GM08714 (cell line): ENCODE measurements around the gene PTH1R.

Source experiments
- H3K4me3 ChIP-seq: fragments of 200-500 bp; sonication (Bioruptor generic); 2 replicates; pipeline ENCODE4 v1.5.1; 2014; ENCODE audit warnings: mild to moderate bottlenecking, low read length, inconsistent platforms
- ZNF274 ChIP-seq: IDR thresholded peaks from 2 replicates; pipeline ENCODE4 v1.6.1; 2012; ENCODE audit warnings: mild to moderate bottlenecking, low read depth, low read length

Gene PTH1R

GRCh38 chr3:46891132-46891531 is 13.6 kb downstream of the PTH1R start:
- no peak overlapping the region for H3K4me3 ChIP-seq
- no peak for TF ChIP-seq ZNF274

GRCh38 chr3:46892285-46893145 is 15.0 kb downstream of the PTH1R start:
- no peak for TF ChIP-seq ZNF274
- H3K4me3 ChIP-seq = no peak overlapping the region

GRCh38 chr3:46893146-46893748 is 15.7 kb downstream of the PTH1R start:
- no peak overlapping the region for H3K4me3 ChIP-seq
- TF ChIP-seq ZNF274 = no peak

- no peak for TF ChIP-seq ZNF274
- H3K4me3 ChIP-seq = no peak overlapping the region
Observed at GRCh38 chr3:46893763-46894162, 16.2 kb downstream of the PTH1R start.

- H3K4me3 ChIP-seq = no peak overlapping the region
- no peak for TF ChIP-seq ZNF274
Observed at GRCh38 chr3:46894256-46894655, 16.7 kb downstream of the PTH1R start.

- H3K4me3 ChIP-seq = no peak overlapping the region
- TF ChIP-seq ZNF274 = no peak
Observed at GRCh38 chr3:46895204-46895660, 17.7 kb downstream of the PTH1R start.

DNA sequence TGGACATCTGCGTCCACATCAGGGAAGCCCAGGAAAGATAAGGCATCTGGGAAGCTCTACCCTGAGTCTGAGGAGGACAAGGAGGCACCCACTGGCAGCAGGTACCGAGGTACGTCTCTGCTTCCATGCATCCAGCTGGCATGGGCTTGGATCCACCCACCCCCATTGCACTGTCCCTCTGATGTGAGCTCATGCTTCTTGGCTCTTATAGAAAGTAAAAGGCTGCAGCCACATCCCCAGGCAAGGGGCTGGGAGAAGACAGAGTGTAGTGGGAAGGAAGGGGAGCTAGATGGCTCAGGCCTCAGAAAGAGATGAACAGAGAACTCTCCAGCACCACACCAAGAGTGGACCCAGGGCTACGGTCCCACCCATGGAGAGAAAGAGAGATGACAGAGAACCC is 18.2 kb downstream of the PTH1R start:
- H3K4me3 ChIP-seq = no peak overlapping the region
- TF ChIP-seq ZNF274 = no peak

DNA sequence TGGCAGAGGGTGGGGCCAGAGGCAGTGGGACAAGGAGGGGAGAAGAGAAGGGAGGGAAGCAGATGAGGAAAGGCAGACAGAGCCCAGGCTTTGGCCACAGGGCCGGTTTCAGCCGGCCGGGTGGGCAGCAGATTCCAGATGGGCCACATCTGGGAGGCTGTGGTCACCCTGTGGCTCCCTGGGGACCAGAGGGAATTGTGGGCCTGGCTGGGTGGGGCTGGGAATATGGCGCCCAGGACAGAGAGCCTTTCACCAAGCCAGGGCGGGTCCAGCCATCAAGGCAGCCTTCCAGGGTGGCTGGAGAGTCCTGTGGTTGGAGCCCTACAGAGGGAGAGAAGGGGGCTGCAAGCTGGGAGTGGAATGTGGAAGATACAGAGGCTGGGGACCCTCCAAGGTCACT is 18.9 kb downstream of the PTH1R start:
- no peak overlapping the region for H3K4me3 ChIP-seq
- TF ChIP-seq ZNF274 = no peak

GRCh38 chr3:46897031-46897430 is 19.5 kb downstream of the PTH1R start:
- TF ChIP-seq ZNF274 = no peak
- H3K4me3 ChIP-seq = no peak overlapping the region

- no peak overlapping the region for H3K4me3 ChIP-seq
- no peak for TF ChIP-seq ZNF274
Observed at GRCh38 chr3:46897829-46898320, 20.4 kb downstream of the PTH1R start.

DNA sequence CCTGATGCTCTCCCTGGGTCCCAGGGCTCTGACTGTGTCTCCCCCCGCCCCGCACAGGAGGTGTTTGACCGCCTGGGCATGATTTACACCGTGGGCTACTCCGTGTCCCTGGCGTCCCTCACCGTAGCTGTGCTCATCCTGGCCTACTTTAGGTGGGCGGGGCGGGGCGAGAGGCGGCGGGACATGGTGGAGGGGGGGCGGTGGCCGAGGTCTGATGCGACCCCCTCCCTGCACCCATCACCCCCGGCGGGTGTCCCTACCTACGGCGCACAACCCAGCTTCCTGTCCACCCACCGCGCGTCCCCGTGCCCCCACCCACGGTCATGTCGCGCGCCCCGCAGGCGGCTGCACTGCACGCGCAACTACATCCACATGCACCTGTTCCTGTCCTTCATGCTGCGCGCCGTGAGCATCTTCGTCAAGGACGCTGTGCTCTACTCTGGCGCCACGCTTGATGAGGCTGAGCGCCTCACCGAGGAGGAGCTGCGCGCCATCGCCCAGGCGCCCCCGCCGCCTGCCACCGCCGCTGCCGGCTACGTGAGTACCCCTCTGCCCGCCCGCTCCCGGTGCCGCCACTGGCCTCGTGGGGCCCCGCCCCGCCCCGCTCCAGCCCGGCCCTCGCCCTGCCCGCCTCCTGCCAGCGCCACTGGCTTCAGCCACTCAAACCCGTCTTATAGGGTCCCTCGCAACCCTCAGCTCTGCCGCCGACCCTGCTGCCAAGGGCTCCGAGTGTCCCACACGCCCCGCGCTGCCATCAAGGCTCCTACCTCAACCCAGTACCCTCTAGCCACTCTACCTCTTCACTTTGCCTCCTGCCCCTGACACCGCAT is 21.0 kb downstream of the PTH1R start:
- H3K4me3 ChIP-seq = no peak overlapping the region
- TF ChIP-seq ZNF274 = no peak

DNA sequence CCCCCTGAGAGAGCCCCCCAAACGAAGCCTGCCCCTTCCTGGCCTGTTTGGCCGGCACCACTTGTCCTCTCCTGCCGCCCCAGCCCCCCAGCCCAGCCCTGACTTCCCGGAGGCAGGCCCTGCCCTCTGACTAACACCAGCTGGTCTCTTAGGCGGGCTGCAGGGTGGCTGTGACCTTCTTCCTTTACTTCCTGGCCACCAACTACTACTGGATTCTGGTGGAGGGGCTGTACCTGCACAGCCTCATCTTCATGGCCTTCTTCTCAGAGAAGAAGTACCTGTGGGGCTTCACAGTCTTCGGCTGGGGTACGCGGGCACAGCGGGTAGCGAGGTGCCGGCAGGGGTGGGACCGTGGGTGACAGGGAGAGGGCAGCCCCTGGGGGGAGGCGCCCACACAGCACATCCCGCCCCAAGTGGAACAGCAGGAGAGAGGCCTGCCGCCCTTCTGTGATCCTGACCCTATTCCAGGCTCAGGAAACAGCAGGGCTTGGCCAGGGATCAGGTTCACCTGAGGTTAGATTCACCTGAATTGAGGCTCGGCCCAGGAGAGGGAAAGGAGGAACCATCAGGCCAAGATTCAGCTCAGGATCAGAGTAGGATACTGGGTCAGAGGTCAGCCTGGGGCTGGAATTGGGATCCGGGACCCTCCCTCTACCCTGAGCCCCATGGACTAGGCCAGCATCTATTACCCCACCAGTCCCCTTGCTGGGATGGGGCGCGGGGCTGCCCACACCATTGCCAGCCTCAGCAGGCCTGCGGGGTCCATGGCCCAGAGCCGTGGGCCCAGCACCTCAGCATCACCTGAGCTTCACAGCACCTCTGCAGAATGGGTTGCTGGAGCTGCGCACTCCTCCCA is 21.9 kb downstream of the PTH1R start:
- no peak for TF ChIP-seq ZNF274
- H3K4me3 ChIP-seq = no peak overlapping the region

DNA sequence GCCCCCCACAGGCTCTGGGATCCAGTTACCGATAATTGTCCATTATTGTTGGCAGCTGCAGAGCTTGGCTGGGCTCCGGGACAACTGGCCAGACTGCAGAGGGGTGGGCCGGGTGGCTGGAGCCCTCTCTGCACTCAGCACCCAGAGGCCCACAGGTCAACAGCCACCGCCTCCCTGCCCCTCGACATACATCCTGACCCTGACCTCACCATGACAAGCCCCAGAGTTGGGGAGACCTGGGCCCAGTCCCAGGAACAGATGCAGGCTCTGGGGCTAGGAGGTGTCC is 22.4 kb downstream of the PTH1R start:
- no peak for TF ChIP-seq ZNF274
- H3K4me3 ChIP-seq = no peak overlapping the region

- TF ChIP-seq ZNF274 = no peak
Observed at GRCh38 chr3:46900356-46900755, 22.8 kb downstream of the PTH1R start.

DNA sequence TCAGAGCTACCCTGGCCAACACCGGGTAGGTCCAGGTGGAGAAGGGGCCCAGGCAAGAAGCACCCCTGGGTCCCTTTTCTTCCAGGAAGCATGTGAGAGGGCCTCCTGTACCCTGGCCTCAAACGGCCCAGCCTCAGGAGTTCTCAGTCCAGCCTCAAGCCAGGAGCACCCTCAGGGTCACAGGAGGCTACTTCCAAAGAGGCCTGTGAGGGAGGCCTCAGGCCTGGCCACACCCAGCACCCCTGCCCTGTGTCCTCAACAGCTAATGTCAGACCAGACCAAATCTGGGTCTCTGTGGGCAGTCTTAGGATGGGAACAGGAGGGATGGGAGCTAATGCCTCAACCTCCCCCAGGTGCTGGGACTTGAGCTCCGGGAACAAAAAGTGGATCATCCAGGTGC is 23.5 kb downstream of the PTH1R start:
- no peak for TF ChIP-seq ZNF274
- H3K4me3 ChIP-seq = no peak overlapping the region

More at GRCh38 chr3:46900356-46900755, 22.8 kb downstream of the PTH1R start:
- no peak overlapping the region for H3K4me3 ChIP-seq
